ENCODE measurements around the gene GPC6.

GPC6 gene

GRCh38 chr13:94199135-94199534 lies 972.5 kb downstream of the GPC6 start:
- Histone ChIP-seq H3K4me1 (ENCODE audit: control insufficient read depth in 1 of 2, insufficient read depth in 2 of 2, low read length in 2 of 2) (no peaks in the 10 kb centered on the region), H3K4me2 (ENCODE audit: low read length) (no peak overlapping the region), H2BK120ac (ENCODE audit: insufficient read depth, low read length, poor library complexity) (no peak overlapping the region), H3K9ac (ENCODE audit: low read length) (no peak overlapping the region), H2BK12ac (ENCODE audit: low read length) (no peak overlapping the region), H2AK5ac (ENCODE audit: low read length) (no peak overlapping the region), H3K4ac (ENCODE audit: low read depth, low read length) (no peak overlapping the region), H4K12ac (ENCODE audit: low read depth, low read length) (no peak overlapping the region), H2BK5ac (ENCODE audit: low read depth, low read length, poor library complexity) (no peak overlapping the region), H4K91ac (ENCODE audit: low read depth, low read length) (no peak overlapping the region), H3K79me1 (ENCODE audit: low read length) (no peaks in the 10 kb centered on the region), H3K36me3 (ENCODE audit: control insufficient read depth in 1 of 2, insufficient read depth in 2 of 2, low read length in 2 of 2) (no peaks in the 10 kb centered on the region), H4K8ac (ENCODE audit: low read depth, low read length) (no peak overlapping the region), H3K27ac (ENCODE audit: low read depth, low read length) (no peak overlapping the region), H3K23ac (ENCODE audit: low read length) (no peak overlapping the region), H3K9me3 (ENCODE audit: insufficient read depth, low read depth, low read length) (no peaks in the 10 kb centered on the region), H3K27me3 (ENCODE audit: insufficient read depth, low read length) (no peaks in the 10 kb centered on the region), H3K4me3 (ENCODE audit: low read depth, low read length) (no peak overlapping the region), H2AFZ (ENCODE audit: insufficient read depth, low read length, poor library complexity) (no peak overlapping the region), H3K14ac (ENCODE audit: low read length) (no peak overlapping the region), H3K79me2 (ENCODE audit: control insufficient read depth, insufficient read depth, low read length, poor library complexity) (no peaks in the 10 kb centered on the region), H3K18ac (ENCODE audit: low read length) (no peak overlapping the region)
- DNase-seq = no peak
- WGBS (ENCODE audit: extremely low coverage, insufficient coverage, insufficient read length) = no CpG with 5 or more reads among the region's 3 CpGs

GRCh38 chr13:94201022-94201421 lies 974.4 kb downstream of the GPC6 start:
- Histone ChIP-seq H4K91ac (ENCODE audit: low read depth, low read length) (no peak overlapping the region), H3K79me2 (ENCODE audit: control insufficient read depth, insufficient read depth, low read length, poor library complexity) (no peaks in the 10 kb centered on the region), H2AFZ (ENCODE audit: insufficient read depth, low read length, poor library complexity) (no peak overlapping the region), H3K14ac (ENCODE audit: low read length) (no peak overlapping the region), H3K4me2 (ENCODE audit: low read length) (no peak overlapping the region), H2BK12ac (ENCODE audit: low read length) (no peak overlapping the region), H3K4me1 (ENCODE audit: control insufficient read depth in 1 of 2, insufficient read depth in 2 of 2, low read length in 2 of 2) (no peaks in the 10 kb centered on the region), H3K27me3 (ENCODE audit: insufficient read depth, low read length) (no peaks in the 10 kb centered on the region), H3K79me1 (ENCODE audit: low read length) (no peaks in the 10 kb centered on the region), H2BK5ac (ENCODE audit: low read depth, low read length, poor library complexity) (no peak overlapping the region), H3K27ac (ENCODE audit: low read depth, low read length) (no peak overlapping the region), H3K9me3 (ENCODE audit: insufficient read depth, low read depth, low read length) (no peaks in the 10 kb centered on the region), H2BK120ac (ENCODE audit: insufficient read depth, low read length, poor library complexity) (no peak overlapping the region), H4K8ac (ENCODE audit: low read depth, low read length) (no peak overlapping the region), H3K4me3 (ENCODE audit: low read depth, low read length) (no peak overlapping the region), H3K18ac (ENCODE audit: low read length) (no peak overlapping the region), H2AK5ac (ENCODE audit: low read length) (no peak overlapping the region), H3K36me3 (ENCODE audit: control insufficient read depth in 1 of 2, insufficient read depth in 2 of 2, low read length in 2 of 2) (no peaks in the 10 kb centered on the region), H3K4ac (ENCODE audit: low read depth, low read length) (no peak overlapping the region), H3K23ac (ENCODE audit: low read length) (no peak overlapping the region), H4K12ac (ENCODE audit: low read depth, low read length) (no peak overlapping the region), H3K9ac (ENCODE audit: low read length) (no peak overlapping the region)
- DNase-seq = no peak
- WGBS (ENCODE audit: extremely low coverage, insufficient coverage, insufficient read length) = no CpG with 5 or more reads among the region's 6 CpGs

- Histone ChIP-seq H3K79me2 (ENCODE audit: control insufficient read depth, insufficient read depth, low read length, poor library complexity) (no peaks in the 10 kb centered on the region), H3K27me3 (ENCODE audit: insufficient read depth, low read length) (no peaks in the 10 kb centered on the region), H4K12ac (ENCODE audit: low read depth, low read length) (no peak overlapping the region), H3K18ac (ENCODE audit: low read length) (no peak overlapping the region), H4K8ac (ENCODE audit: low read depth, low read length) (no peak overlapping the region), H2BK12ac (ENCODE audit: low read length) (no peak overlapping the region), H3K36me3 (ENCODE audit: control insufficient read depth in 1 of 2, insufficient read depth in 2 of 2, low read length in 2 of 2) (no peaks in the 10 kb centered on the region), H2BK120ac (ENCODE audit: insufficient read depth, low read length, poor library complexity) (no peak overlapping the region), H3K9me3 (ENCODE audit: insufficient read depth, low read depth, low read length) (no peaks in the 10 kb centered on the region), H2AFZ (ENCODE audit: insufficient read depth, low read length, poor library complexity) (no peak overlapping the region), H3K79me1 (ENCODE audit: low read length) (no peaks in the 10 kb centered on the region), H2BK5ac (ENCODE audit: low read depth, low read length, poor library complexity) (no peak overlapping the region), H2AK5ac (ENCODE audit: low read length) (no peak overlapping the region), H3K27ac (ENCODE audit: low read depth, low read length) (no peak overlapping the region), H3K14ac (ENCODE audit: low read length) (no peak overlapping the region), H3K4me1 (ENCODE audit: control insufficient read depth in 1 of 2, insufficient read depth in 2 of 2, low read length in 2 of 2) (no peaks in the 10 kb centered on the region), H3K4ac (ENCODE audit: low read depth, low read length) (no peak overlapping the region), H3K9ac (ENCODE audit: low read length) (no peak overlapping the region), H3K23ac (ENCODE audit: low read length) (no peak overlapping the region), H4K91ac (ENCODE audit: low read depth, low read length) (no peak overlapping the region), H3K4me2 (ENCODE audit: low read length) (no peak overlapping the region), H3K4me3 (ENCODE audit: low read depth, low read length) (no peak overlapping the region)
- WGBS (ENCODE audit: extremely low coverage, insufficient coverage, insufficient read length) = no CpG with 5 or more reads among the region's 2 CpGs
- no peak for DNase-seq
Observed at GRCh38 chr13:94204163-94204562, 977.6 kb downstream of the GPC6 start.

- Histone ChIP-seq H2AFZ (ENCODE audit: insufficient read depth, low read length, poor library complexity) (no peak overlapping the region), H2AK5ac (ENCODE audit: low read length) (no peak overlapping the region), H3K18ac (ENCODE audit: low read length) (no peak overlapping the region), H4K91ac (ENCODE audit: low read depth, low read length) (no peak overlapping the region), H4K12ac (ENCODE audit: low read depth, low read length) (no peak overlapping the region), H3K23ac (ENCODE audit: low read length) (no peak overlapping the region), H2BK120ac (ENCODE audit: insufficient read depth, low read length, poor library complexity) (no peak overlapping the region), H2BK5ac (ENCODE audit: low read depth, low read length, poor library complexity) (no peak overlapping the region), H3K27me3 (ENCODE audit: insufficient read depth, low read length) (no peaks in the 10 kb centered on the region), H3K4me3 (ENCODE audit: low read depth, low read length) (no peak overlapping the region), H3K9ac (ENCODE audit: low read length) (no peak overlapping the region), H3K79me1 (ENCODE audit: low read length) (no peaks in the 10 kb centered on the region), H3K27ac (ENCODE audit: low read depth, low read length) (no peak overlapping the region), H2BK12ac (ENCODE audit: low read length) (no peak overlapping the region), H3K4me2 (ENCODE audit: low read length) (no peak overlapping the region), H3K4me1 (ENCODE audit: control insufficient read depth in 1 of 2, insufficient read depth in 2 of 2, low read length in 2 of 2) (no peaks in the 10 kb centered on the region), H4K8ac (ENCODE audit: low read depth, low read length) (no peak overlapping the region), H3K36me3 (ENCODE audit: control insufficient read depth in 1 of 2, insufficient read depth in 2 of 2, low read length in 2 of 2) (no peaks in the 10 kb centered on the region), H3K9me3 (ENCODE audit: insufficient read depth, low read depth, low read length) (no peaks in the 10 kb centered on the region), H3K79me2 (ENCODE audit: control insufficient read depth, insufficient read depth, low read length, poor library complexity) (no peaks in the 10 kb centered on the region), H3K14ac (ENCODE audit: low read length) (no peak overlapping the region), H3K4ac (ENCODE audit: low read depth, low read length) (no peak overlapping the region)
- DNase-seq = no peak
- WGBS (ENCODE audit: extremely low coverage, insufficient coverage, insufficient read length) = no CpG with 5 or more reads among the region's 2 CpGs
Observed at GRCh38 chr13:94204946-94205345, 978.3 kb downstream of the GPC6 start.
